Uterus (tissue), 2 donors: ENCODE results near the gene ST8SIA6.

Experiments
- CTCF ChIP-seq, 4 experiments: fragments of 200-600 bp in 2 of 4; fragments of 450-650 bp in 2 of 4; sonication (generic) in 2 of 4; IDR thresholded peaks; one replicate each; pipeline ENCODE4 v1.5.1; 2016 to 2019; ENCODE audit warnings: antibody characterized with exemption in 4 of 4, mild to moderate bottlenecking in 2 of 4, moderate library complexity in 1 of 4
- POLR2A ChIP-seq, 2 donors: fragments of 450-650 bp; IDR thresholded peaks; one replicate each; pipeline ENCODE4 v1.6.1; 2016; ENCODE audit warnings: antibody characterized with exemption in 2 of 2, mild to moderate bottlenecking in 1 of 2, moderate library complexity in 1 of 2

- no peak for TF ChIP-seq POLR2A (IDR thresholded peaks at IDR 0.05)
- TF ChIP-seq CTCF (IDR thresholded peaks at IDR 0.05): no peak
Measured at GRCh38 chr10:17465328-17466125, 11.1 kb upstream of the ST8SIA6 start.
